NOMO-1 (cell line): ENCODE measurements around the gene CCSER1.
"Not testable (repeated sequence)": the region's sequence is repeated elsewhere in the genome, so short reads cannot be mapped to it uniquely, and the experiment has no call there.

Experiments used
- DNase-seq, 2 experiments: peaks; one replicate each; lab custom pipeline; 2025; ENCODE audit not compliant: unreplicated experiment in 2 of 2; lab: John Stamatoyannopoulos, UW

Gene CCSER1

DNA sequence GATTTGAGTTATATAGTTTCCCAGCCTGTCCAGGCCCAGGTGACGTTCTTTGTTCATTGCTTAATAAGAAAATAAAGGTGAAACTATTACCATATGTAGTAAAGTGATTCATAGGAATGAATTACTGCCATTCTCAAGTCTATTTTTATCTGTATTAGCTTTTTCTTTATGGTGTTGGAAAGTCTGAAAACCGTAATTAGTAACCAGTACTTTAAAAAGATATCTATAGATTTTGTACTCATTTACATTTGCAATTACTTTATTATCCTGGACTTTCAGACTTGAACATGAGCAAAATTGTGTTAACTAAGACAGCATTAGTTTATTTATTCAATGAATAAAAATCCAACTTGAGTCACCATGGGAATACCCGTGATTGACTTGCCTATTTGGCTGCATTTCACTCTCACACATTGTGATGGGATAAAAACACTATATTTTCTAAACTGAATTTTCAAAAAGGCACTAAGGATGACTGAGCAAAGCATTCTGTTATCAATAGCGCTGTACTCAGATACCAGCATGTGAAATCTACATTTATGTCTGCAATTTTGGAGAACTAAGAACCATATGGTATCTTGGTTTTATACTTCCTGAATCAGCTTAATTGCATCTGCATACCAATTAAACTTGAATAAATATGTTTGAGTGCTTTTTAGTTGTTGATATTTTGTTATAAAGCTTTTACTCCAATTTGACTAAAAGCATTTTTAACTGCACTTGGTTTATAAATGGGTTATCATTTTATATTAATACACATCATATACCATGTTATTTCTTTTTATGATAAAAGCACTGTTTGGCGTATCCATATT, 154.6 kb downstream of the CCSER1 start:
- DNase-seq, result no peak

- no peak for DNase-seq
Observed at GRCh38 chr4:90290345-90290744, 163.2 kb downstream of the CCSER1 start.

- no peak for DNase-seq
Observed at GRCh38 chr4:90292438-90292837, 165.2 kb downstream of the CCSER1 start.

DNA sequence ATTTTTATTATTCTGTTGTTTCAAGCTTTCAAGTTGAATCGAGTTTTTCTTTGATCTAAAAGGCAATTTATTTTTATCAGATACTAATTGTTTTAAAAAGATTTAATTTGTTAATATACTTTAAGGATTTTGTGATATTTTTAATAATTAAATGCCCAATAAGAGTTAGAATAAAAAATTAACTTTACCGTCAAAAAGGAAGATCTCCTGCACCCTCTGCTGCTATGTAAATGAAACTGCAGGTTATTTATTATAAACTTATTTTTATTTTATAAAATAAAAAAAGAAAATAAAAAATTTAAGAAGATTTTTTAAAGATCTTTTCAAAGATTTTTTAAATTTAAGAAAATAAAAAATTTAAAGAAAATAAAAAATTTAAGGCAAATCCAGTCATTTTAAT, 166.1 kb downstream of the CCSER1 start:
- no peak for DNase-seq

- no peak for DNase-seq
Observed at GRCh38 chr4:90299373-90299772, 172.2 kb downstream of the CCSER1 start.

- DNase-seq, result no peak
Observed at GRCh38 chr4:90306810-90307209, 179.6 kb downstream of the CCSER1 start.

GRCh38 chr4:90317140-90317539, 189.9 kb downstream of the CCSER1 start:
- not testable (repeated sequence) for DNase-seq

- no peak for DNase-seq
Observed at GRCh38 chr4:90317785-90318184, 190.6 kb downstream of the CCSER1 start.

- DNase-seq, result no peak
Observed at GRCh38 chr4:90318193-90318592, 191.0 kb downstream of the CCSER1 start.

DNA sequence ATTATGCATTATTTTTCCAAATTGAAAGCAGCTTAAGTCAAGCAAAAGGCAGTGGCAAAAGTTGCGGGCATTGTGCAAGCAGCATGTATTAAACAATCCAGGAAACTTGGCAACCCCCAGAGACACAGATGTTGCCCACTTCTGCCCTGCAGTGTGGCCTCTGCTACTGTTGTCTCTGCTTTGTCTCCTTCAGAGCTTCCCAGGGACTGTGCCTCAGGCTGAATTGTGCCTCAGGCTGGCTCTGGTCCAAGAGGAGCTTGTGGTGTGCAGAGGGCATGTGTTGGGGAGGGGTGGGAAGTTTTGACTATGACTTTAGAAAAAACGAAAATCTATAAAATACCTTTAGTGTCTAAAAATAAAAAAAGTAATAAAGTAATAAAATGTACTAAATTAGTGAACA, 201.4 kb downstream of the CCSER1 start:
- no peak for DNase-seq

- DNase-seq, result no peak
Observed at GRCh38 chr4:90330546-90330945, 203.4 kb downstream of the CCSER1 start.

- no peak for DNase-seq
Observed at GRCh38 chr4:90345549-90346215, 218.5 kb downstream of the CCSER1 start.

- no peak for DNase-seq
Observed at GRCh38 chr4:90349636-90350035, 222.4 kb downstream of the CCSER1 start.

DNA sequence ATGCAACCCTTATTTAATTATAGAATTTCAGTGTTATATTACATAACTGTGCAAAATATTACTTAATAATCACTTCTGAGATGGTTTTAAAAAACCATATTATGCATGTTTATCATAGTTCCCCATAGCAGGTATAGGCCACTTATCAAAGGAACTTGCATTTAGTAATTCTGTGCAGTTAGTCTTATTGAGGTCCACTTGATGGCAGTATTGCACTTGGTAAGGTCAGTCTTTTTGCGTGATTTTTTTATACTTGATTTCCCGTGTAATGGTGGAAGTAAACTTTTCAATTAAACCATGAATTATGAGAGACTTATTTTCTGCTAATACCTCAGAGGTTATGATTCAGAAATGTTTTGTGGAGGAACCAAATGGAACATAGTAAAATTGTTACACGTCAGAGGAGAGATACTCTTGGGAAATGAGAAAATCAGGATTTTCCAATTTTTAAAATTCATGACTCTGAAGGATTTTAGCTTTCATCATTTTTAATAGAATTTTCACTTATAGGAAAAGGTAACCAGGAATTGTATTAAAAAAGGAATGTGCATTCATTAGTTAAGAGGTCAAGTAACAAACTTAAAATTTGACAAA, 230.0 kb downstream of the CCSER1 start:
- DNase-seq, result peak in 1 of 2 experiments; percentile 18

DNA sequence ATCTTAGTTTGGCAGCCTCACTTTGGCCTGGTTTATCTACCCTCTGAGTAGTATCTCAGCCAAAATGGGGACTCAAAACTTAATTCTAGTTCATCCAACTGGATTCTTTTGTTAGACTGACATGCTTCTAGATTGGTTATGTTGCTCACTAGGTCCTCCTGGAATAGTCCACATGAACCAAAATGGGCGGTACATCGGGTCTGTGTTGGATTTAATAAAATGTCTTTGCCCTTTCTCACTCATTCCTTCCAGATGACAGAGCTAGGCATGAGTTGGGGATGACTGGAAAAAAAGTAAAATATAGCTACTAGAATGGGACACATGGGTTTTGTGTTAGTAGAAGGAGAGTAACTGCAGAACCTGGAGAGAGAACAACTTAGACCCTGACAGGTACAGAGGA, 247.9 kb downstream of the CCSER1 start:
- no peak for DNase-seq

GRCh38 chr4:90393215-90393614, 266.0 kb downstream of the CCSER1 start:
- no peak for DNase-seq

GRCh38 chr4:90403781-90404180, 276.6 kb downstream of the CCSER1 start:
- DNase-seq, result no peak

DNA sequence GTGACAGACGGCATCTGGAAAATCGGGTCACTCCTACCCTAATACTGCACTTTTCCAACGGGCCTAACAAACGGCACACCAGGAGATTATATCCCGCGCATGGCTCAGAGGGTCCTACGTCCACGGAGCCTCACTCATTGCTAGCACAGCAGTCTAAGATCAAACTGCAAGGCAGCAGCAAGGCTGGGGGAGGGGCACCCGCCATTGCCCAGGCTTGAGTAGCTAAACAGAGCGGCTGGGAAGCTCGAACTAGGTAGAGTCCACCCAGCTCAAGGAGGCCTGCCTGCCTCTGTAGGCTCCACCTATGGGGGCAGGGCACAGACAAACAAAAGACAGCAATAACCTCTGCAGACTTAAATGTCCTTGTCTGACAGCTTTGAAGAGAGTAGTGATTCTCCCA, 280.7 kb downstream of the CCSER1 start:
- DNase-seq, result not testable (repeated sequence)

DNA sequence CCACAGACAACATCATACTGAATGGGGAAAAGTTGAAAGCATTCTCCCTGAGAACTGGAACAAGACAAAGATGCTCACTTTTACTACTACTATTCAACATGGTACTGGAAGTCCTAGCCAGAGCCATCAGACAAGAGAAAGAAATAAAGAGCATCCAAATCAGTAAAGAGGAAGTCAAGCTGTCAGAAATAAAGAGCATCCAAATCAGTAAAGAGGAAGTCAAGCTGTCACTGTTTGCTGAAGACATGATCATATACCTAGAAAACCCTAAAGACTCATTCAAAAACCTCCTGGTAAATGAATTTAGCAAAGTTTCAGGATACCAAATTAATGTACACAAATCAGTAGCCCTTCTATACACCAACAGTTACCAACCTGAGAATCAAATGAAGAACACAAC, 285.6 kb downstream of the CCSER1 start:
- DNase-seq, result not testable (repeated sequence)

DNA sequence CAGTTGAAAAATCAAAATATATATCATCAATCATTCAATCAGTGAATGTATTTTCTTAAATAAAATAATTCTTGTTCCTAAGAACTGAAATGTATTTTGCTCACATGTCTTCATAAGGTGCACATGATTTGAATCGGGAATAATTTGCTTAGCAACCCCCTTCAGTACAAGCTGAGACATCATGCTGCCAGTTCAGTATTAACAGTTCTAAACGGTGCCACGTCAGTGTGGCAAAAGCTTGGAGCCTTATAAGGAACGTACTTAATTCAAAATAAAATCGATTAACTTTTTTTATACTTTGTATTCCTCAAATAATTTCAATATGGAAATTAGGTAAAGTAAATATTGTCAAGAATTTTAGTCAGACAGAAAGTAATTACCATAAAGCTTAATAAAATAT, 287.9 kb downstream of the CCSER1 start:
- DNase-seq, result no peak

DNA sequence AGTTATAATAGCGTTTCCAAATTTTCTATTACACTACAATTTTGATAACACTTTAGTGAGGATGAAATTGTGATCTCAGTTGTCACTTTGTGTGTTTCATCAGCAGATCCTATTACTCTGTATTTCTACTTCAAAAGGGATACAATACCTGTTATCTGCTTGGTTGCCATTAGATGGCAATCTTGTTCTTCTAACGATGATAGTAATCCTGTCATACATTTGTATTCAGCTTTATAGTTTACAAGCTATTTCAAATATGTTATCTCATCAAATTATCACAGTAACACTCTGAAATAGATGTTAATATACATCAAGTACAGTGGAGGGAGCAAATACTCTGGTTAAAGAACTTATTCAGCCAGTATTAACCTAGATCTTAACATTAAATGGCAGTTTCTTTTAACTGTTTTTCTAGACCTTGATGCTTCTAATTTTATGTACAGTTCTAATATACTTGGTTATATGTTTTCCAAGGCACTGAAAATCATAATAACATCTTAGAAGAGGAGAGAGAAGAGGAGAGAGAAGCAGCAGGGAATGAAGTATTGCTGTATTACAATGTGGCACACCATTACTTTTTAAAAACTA, 292.0 kb downstream of the CCSER1 start:
- DNase-seq, result peak in 1 of 2 experiments; percentile 15
